WTC11 (cell line): ENCODE results near the gene CAMK2A. TPM values are rescaled to one million over a fixed set of nuclear protein-coding genes. Genes with fewer than 3 reads are reported as not detected.

Experiments used
- ATAC-seq: fragments of 200-7000 bp; cut with Tn5 transposase; 2 replicates; pipeline ENCODE4 v1.10.0; 2021; ENCODE audit warnings: mild to moderate bottlenecking, moderate library complexity
- CTCF ChIA-PET: fragments of 300-600 bp; sonication (Branson Sonifier 250); formaldehyde crosslinking; loops from one replicate; lab custom pipeline; 2021; ENCODE audit warnings: antibody characterized with exemption; lab: Charles Lee
- POLR2A ChIA-PET: fragments of 350-600 bp; sonication (Branson Sonifier 250); formaldehyde crosslinking; loops from one replicate; lab custom pipeline; 2021; ENCODE audit warnings: antibody characterized with exemption; lab: Charles Lee
- DNase-seq: peaks from one replicate; pipeline ENCODE4 v3.0.0; 2021; ENCODE audit warnings: low spot score
- H3K27ac Mint-ChIP-seq: 2 replicates; pipeline ENCODE4 v1.8.0; 2021; ENCODE audit warnings: mixed read lengths
- H3K27me3 Mint-ChIP-seq: 2 replicates; pipeline ENCODE4 v1.8.0; 2021; ENCODE audit warnings: low read depth, mild to moderate bottlenecking, moderate library complexity, mixed read lengths
- H3K36me3 Mint-ChIP-seq: 2 replicates; pipeline ENCODE4 v1.8.0; 2021; ENCODE audit warnings: mixed read lengths
- H3K4me1 Mint-ChIP-seq: 2 replicates; pipeline ENCODE4 v1.8.0; 2022; ENCODE audit warnings: mixed read lengths
- H3K4me3 Mint-ChIP-seq: 2 replicates; pipeline ENCODE4 v1.8.0; 2021; ENCODE audit warnings: mild to moderate bottlenecking, moderate library complexity, mixed read lengths
- H3K9me3 Mint-ChIP-seq: 2 replicates; pipeline ENCODE4 v1.8.0; 2021; ENCODE audit warnings: mixed read lengths
- CREB1 ChIP-seq: sonication (generic); formaldehyde crosslinking; IDR thresholded peaks from 2 replicates; pipeline ENCODE4 v1.8.0; 2023; ENCODE audit warnings: mild to moderate bottlenecking, missing genetic modification reagents
- ESRRA ChIP-seq: sonication (generic); formaldehyde crosslinking; IDR thresholded peaks from 2 replicates; pipeline ENCODE4 v1.8.1; 2022; ENCODE audit warnings: mild to moderate bottlenecking, missing genetic modification reagents, borderline replicate concordance
- FOXP1 ChIP-seq: sonication (generic); formaldehyde crosslinking; IDR thresholded peaks from 2 replicates; pipeline ENCODE4 v1.8.0; 2022; ENCODE audit warnings: missing genetic modification reagents, mild to moderate bottlenecking, moderate library complexity, borderline replicate concordance
- GRHL2 ChIP-seq: fragments of 250-450 bp; sonication (Bioruptor Pico); IDR thresholded peaks from 2 replicates; pipeline ENCODE4 v1.8.0; 2022; ENCODE audit warnings: mild to moderate bottlenecking, moderate library complexity; ENCODE audit not compliant: insufficient replicate concordance, severe bottlenecking
- MXD4 ChIP-seq: fragments of 250-450 bp; sonication (Bioruptor Pico); IDR thresholded peaks from 2 replicates; pipeline ENCODE4 v1.8.0; 2021; ENCODE audit warnings: mild to moderate bottlenecking, moderate library complexity, borderline replicate concordance
- NFYB ChIP-seq: sonication (generic); formaldehyde crosslinking; conservative IDR thresholded peaks from 2 replicates; pipeline ENCODE4 v1.8.0; 2022; ENCODE audit warnings: low read depth, missing genetic modification reagents
- NR3C1 ChIP-seq: sonication (generic); formaldehyde crosslinking; conservative IDR thresholded peaks from 2 replicates; pipeline ENCODE4 v1.8.1; 2023; ENCODE audit warnings: low read depth, mild to moderate bottlenecking, missing genetic modification reagents
- PRRX2 ChIP-seq: fragments of 250-450 bp; sonication (Bioruptor Pico); IDR thresholded peaks from 2 replicates; pipeline ENCODE4 v1.8.0; 2021; ENCODE audit warnings: mild to moderate bottlenecking
- TEAD1 ChIP-seq: sonication (generic); formaldehyde crosslinking; IDR thresholded peaks from 2 replicates; pipeline ENCODE4 v1.8.0; 2022; ENCODE audit warnings: mild to moderate bottlenecking, missing genetic modification reagents
- TEAD4 ChIP-seq: sonication (generic); formaldehyde crosslinking; IDR thresholded peaks from 2 replicates; pipeline ENCODE4 v1.8.0; 2022; ENCODE audit warnings: mild to moderate bottlenecking, missing genetic modification reagents
- ZNF121 ChIP-seq: sonication (generic); formaldehyde crosslinking; IDR thresholded peaks from 2 replicates; pipeline ENCODE4 v1.8.0; 2023; ENCODE audit warnings: missing genetic modification reagents
- ZNF219 ChIP-seq: sonication (generic); formaldehyde crosslinking; IDR thresholded peaks from 2 replicates; pipeline ENCODE4 v1.8.0; 2023; ENCODE audit warnings: missing genetic modification reagents, mild to moderate bottlenecking, borderline replicate concordance
- ZNF317 ChIP-seq: sonication (generic); formaldehyde crosslinking; IDR thresholded peaks from 2 replicates; pipeline ENCODE4 v1.8.1; 2023; ENCODE audit warnings: low read depth, mild to moderate bottlenecking, moderate library complexity, missing genetic modification reagents, borderline replicate concordance
- ZNF423 ChIP-seq: fragments of 250-450 bp; sonication (Bioruptor Pico); IDR thresholded peaks from 2 replicates; pipeline ENCODE4 v2.1.2; 2022; ENCODE audit warnings: mild to moderate bottlenecking, moderate library complexity
- total RNA-seq: library from RNA; stranded (reverse); gene quantifications from 3 replicates; pipeline ENCODE4 v1.2.3, GENCODE V29; 2021
- TF ChIP-seq, protein P1 (sequence below): sonication (generic); formaldehyde crosslinking; conservative IDR thresholded peaks from 2 replicates; pipeline ENCODE4 v1.8.1; 2023; ENCODE audit warnings: mild to moderate bottlenecking, low read depth, missing genetic modification reagents, moderate library complexity
- TF ChIP-seq, protein P2 (sequence below): sonication (generic); formaldehyde crosslinking; IDR thresholded peaks from 2 replicates; pipeline ENCODE4 v1.8.0; 2022; ENCODE audit warnings: mild to moderate bottlenecking, missing genetic modification reagents
- TF ChIP-seq, protein P3 (sequence below): fragments of 250-450 bp; sonication (Bioruptor Pico); IDR thresholded peaks from 2 replicates; pipeline ENCODE4 v1.9.0; 2021; ENCODE audit warnings: mild to moderate bottlenecking, borderline replicate concordance
- TF ChIP-seq, protein P4 (sequence below): sonication (generic); formaldehyde crosslinking; IDR thresholded peaks from 2 replicates; pipeline ENCODE4 v1.8.1; 2023; ENCODE audit warnings: mild to moderate bottlenecking, missing genetic modification reagents
- TF ChIP-seq, protein P5 (sequence below): sonication (generic); formaldehyde crosslinking; IDR thresholded peaks from 2 replicates; pipeline ENCODE4 v1.8.1; 2022; ENCODE audit warnings: mild to moderate bottlenecking, moderate library complexity, missing genetic modification reagents
- TF ChIP-seq, protein P6 (sequence below): sonication (generic); formaldehyde crosslinking; IDR thresholded peaks from 2 replicates; pipeline ENCODE4 v1.8.1; 2022; ENCODE audit warnings: mild to moderate bottlenecking, missing genetic modification reagents, moderate library complexity, borderline replicate concordance
- TF ChIP-seq, protein P7 (sequence below): sonication (generic); formaldehyde crosslinking; IDR thresholded peaks from 2 replicates; pipeline ENCODE4 v1.8.0; 2022; ENCODE audit warnings: mild to moderate bottlenecking, missing genetic modification reagents

The CAMK2A gene
- total RNA-seq, 1 experiment from 2014 or later: 0.13 TPM

DNA sequence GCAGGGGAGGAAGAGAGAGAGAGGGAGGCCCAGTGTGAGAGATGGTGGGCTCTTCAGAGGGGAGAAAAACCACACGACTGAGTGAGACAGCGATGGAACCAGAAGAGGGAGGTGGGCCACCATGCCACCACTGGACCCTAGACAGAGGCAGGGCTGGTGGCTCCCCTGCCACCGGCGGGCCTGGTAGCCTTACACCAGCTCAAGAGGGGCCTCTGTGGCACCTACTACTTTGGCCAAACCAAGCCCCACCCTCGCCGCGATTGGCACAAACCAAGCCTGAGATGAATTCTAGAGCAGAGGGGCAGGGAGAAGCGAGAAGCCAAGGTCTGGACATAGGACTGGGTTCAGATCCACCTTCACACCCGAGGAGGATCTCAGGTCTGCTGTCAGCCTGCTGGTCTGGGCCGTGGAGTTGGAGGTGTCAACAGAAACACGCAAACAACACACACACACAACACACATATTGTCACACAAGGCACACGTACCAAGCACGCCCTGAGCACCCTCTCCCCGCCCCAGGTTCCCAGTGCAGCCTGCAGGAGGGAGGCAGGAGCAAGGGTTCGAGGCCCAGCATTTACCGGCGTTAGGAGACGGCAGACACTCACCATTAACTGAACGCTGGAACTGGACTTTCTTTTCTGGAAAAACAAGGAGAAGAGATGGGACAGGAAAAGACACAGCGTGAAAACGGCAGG is 50.3 kb downstream of the CAMK2A start:
- DNase-seq (no peak), ATAC-seq (no peak)
- POLR2A ChIA-PET: no interaction called here
- no peaks in the 10 kb centered on the region for H3K4me1 Mint-ChIP-seq
- no peaks in the 10 kb centered on the region for H3K36me3 Mint-ChIP-seq
- H3K9me3 Mint-ChIP-seq: no peaks in the 10 kb centered on the region
- TF ChIP-seq, protein P1, sequence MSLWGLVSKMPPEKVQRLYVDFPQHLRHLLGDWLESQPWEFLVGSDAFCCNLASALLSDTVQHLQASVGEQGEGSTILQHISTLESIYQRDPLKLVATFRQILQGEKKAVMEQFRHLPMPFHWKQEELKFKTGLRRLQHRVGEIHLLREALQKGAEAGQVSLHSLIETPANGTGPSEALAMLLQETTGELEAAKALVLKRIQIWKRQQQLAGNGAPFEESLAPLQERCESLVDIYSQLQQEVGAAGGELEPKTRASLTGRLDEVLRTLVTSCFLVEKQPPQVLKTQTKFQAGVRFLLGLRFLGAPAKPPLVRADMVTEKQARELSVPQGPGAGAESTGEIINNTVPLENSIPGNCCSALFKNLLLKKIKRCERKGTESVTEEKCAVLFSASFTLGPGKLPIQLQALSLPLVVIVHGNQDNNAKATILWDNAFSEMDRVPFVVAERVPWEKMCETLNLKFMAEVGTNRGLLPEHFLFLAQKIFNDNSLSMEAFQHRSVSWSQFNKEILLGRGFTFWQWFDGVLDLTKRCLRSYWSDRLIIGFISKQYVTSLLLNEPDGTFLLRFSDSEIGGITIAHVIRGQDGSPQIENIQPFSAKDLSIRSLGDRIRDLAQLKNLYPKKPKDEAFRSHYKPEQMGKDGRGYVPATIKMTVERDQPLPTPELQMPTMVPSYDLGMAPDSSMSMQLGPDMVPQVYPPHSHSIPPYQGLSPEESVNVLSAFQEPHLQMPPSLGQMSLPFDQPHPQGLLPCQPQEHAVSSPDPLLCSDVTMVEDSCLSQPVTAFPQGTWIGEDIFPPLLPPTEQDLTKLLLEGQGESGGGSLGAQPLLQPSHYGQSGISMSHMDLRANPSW: no peak
- TF ChIP-seq FOXP1 (CRISPR knock-in tag) (no peak), TEAD1 (CRISPR knock-in tag) (no peak), ESRRA (CRISPR knock-in tag) (no peak), GRHL2 (no peak), ZNF317 (peak; percentile 64; the same call in 1 of the 2 replicates)
- TF ChIP-seq, protein P2, sequence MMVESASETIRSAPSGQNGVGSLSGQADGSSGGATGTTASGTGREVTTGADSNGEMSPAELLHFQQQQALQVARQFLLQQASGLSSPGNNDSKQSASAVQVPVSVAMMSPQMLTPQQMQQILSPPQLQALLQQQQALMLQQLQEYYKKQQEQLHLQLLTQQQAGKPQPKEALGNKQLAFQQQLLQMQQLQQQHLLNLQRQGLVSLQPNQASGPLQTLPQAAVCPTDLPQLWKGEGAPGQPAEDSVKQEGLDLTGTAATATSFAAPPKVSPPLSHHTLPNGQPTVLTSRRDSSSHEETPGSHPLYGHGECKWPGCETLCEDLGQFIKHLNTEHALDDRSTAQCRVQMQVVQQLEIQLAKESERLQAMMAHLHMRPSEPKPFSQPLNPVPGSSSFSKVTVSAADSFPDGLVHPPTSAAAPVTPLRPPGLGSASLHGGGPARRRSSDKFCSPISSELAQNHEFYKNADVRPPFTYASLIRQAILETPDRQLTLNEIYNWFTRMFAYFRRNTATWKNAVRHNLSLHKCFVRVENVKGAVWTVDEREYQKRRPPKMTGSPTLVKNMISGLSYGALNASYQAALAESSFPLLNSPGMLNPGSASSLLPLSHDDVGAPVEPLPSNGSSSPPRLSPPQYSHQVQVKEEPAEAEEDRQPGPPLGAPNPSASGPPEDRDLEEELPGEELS (CRISPR knock-in tag): no peak
- TF ChIP-seq, all 79 proteins: peak for 1
- H3K4me3 Mint-ChIP-seq: no peak overlapping the region
- H3K27me3 Mint-ChIP-seq: no peaks in the 10 kb centered on the region
- H3K27ac Mint-ChIP-seq: no peak overlapping the region
- CTCF ChIA-PET: no interaction called here

DNA sequence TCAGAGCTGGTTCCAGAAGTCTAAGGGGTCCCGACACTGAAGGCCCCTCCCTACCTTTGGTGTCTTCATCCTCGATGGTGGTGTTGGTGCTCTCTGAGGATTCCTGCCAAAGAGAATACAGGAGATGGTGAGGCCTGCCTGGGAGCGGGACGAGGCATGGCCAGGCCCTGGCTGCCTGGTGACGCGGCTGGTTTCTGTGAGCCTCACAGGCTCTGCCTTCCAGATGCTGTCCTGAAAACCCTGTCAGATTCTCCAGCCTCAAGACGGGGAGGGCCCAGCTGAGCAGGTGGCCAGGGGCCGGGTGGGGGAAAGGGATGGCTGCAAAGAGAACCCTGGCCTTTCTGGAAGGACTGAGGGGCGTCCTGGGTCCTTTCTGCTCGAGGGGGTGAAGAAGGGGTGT is 50.9 kb downstream of the CAMK2A start:
- Mint-ChIP-seq H3K36me3 (no peaks in the 10 kb centered on the region), H3K27ac (no peak overlapping the region), H3K27me3 (no peaks in the 10 kb centered on the region), H3K9me3 (no peaks in the 10 kb centered on the region), H3K4me1 (no peaks in the 10 kb centered on the region), H3K4me3 (no peak overlapping the region)
- POLR2A ChIA-PET: no interaction called here
- no peak for DNase-seq
- CTCF ChIA-PET: no interaction called here
- ATAC-seq: no peak
- no peak for TF ChIP-seq NFYB (CRISPR knock-in tag)
- TF ChIP-seq, protein P3, sequence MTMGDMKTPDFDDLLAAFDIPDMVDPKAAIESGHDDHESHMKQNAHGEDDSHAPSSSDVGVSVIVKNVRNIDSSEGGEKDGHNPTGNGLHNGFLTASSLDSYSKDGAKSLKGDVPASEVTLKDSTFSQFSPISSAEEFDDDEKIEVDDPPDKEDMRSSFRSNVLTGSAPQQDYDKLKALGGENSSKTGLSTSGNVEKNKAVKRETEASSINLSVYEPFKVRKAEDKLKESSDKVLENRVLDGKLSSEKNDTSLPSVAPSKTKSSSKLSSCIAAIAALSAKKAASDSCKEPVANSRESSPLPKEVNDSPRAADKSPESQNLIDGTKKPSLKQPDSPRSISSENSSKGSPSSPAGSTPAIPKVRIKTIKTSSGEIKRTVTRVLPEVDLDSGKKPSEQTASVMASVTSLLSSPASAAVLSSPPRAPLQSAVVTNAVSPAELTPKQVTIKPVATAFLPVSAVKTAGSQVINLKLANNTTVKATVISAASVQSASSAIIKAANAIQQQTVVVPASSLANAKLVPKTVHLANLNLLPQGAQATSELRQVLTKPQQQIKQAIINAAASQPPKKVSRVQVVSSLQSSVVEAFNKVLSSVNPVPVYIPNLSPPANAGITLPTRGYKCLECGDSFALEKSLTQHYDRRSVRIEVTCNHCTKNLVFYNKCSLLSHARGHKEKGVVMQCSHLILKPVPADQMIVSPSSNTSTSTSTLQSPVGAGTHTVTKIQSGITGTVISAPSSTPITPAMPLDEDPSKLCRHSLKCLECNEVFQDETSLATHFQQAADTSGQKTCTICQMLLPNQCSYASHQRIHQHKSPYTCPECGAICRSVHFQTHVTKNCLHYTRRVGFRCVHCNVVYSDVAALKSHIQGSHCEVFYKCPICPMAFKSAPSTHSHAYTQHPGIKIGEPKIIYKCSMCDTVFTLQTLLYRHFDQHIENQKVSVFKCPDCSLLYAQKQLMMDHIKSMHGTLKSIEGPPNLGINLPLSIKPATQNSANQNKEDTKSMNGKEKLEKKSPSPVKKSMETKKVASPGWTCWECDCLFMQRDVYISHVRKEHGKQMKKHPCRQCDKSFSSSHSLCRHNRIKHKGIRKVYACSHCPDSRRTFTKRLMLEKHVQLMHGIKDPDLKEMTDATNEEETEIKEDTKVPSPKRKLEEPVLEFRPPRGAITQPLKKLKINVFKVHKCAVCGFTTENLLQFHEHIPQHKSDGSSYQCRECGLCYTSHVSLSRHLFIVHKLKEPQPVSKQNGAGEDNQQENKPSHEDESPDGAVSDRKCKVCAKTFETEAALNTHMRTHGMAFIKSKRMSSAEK: no peak
- TF ChIP-seq, protein P4, sequence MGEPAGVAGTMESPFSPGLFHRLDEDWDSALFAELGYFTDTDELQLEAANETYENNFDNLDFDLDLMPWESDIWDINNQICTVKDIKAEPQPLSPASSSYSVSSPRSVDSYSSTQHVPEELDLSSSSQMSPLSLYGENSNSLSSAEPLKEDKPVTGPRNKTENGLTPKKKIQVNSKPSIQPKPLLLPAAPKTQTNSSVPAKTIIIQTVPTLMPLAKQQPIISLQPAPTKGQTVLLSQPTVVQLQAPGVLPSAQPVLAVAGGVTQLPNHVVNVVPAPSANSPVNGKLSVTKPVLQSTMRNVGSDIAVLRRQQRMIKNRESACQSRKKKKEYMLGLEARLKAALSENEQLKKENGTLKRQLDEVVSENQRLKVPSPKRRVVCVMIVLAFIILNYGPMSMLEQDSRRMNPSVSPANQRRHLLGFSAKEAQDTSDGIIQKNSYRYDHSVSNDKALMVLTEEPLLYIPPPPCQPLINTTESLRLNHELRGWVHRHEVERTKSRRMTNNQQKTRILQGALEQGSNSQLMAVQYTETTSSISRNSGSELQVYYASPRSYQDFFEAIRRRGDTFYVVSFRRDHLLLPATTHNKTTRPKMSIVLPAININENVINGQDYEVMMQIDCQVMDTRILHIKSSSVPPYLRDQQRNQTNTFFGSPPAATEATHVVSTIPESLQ (CRISPR knock-in tag): no peak
- TF ChIP-seq NR3C1 (CRISPR knock-in tag): no peak
- TF ChIP-seq, protein P5, sequence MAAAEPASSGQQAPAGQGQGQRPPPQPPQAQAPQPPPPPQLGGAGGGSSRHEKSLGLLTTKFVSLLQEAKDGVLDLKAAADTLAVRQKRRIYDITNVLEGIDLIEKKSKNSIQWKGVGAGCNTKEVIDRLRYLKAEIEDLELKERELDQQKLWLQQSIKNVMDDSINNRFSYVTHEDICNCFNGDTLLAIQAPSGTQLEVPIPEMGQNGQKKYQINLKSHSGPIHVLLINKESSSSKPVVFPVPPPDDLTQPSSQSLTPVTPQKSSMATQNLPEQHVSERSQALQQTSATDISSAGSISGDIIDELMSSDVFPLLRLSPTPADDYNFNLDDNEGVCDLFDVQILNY: no peak
- TF ChIP-seq, protein P6, sequence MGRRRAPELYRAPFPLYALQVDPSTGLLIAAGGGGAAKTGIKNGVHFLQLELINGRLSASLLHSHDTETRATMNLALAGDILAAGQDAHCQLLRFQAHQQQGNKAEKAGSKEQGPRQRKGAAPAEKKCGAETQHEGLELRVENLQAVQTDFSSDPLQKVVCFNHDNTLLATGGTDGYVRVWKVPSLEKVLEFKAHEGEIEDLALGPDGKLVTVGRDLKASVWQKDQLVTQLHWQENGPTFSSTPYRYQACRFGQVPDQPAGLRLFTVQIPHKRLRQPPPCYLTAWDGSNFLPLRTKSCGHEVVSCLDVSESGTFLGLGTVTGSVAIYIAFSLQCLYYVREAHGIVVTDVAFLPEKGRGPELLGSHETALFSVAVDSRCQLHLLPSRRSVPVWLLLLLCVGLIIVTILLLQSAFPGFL (CRISPR knock-in tag): no peak
- no peak for TF ChIP-seq ZNF423 (CRISPR knock-in tag)
- TF ChIP-seq PRRX2 (CRISPR knock-in tag): no peak
- TF ChIP-seq MXD4 (CRISPR knock-in tag): no peak
- TF ChIP-seq, protein P7, sequence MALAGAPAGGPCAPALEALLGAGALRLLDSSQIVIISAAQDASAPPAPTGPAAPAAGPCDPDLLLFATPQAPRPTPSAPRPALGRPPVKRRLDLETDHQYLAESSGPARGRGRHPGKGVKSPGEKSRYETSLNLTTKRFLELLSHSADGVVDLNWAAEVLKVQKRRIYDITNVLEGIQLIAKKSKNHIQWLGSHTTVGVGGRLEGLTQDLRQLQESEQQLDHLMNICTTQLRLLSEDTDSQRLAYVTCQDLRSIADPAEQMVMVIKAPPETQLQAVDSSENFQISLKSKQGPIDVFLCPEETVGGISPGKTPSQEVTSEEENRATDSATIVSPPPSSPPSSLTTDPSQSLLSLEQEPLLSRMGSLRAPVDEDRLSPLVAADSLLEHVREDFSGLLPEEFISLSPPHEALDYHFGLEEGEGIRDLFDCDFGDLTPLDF (CRISPR knock-in tag): no peak
- no peak for TF ChIP-seq ZNF121 (CRISPR knock-in tag)
- no peak for TF ChIP-seq ZNF219
- TF ChIP-seq TEAD4 (CRISPR knock-in tag): no peak
- no peak for TF ChIP-seq CREB1 (CRISPR knock-in tag)
